Activated naive CD4-positive, alpha-beta T cell treated with anti-CD3 and anti-CD28 coated beads for 36 hours (primary cell): ENCODE results near the gene IRGC. TPM values are rescaled to one million over a fixed set of nuclear protein-coding genes. Genes with fewer than 3 reads are reported as not detected.

Experiments
- CTCF ChIA-PET: fragments of 350-600 bp; sonication (Branson Sonifier 250); formaldehyde crosslinking; loops from one replicate; lab custom pipeline; 2021; ENCODE audit warnings: antibody characterized with exemption; lab: Charles Lee
- DNase-seq: peaks from one replicate; pipeline ENCODE4 v3.0.0-alpha.2; 2020
- H3K27ac Mint-ChIP-seq: one replicate; pipeline ENCODE4 v1.8.0; 2021; ENCODE audit warnings: mild to moderate bottlenecking, mixed read lengths
- H3K27me3 Mint-ChIP-seq: one replicate; pipeline ENCODE4 v1.8.0; 2021; ENCODE audit warnings: low read depth, mixed read lengths
- H3K36me3 Mint-ChIP-seq: one replicate; pipeline ENCODE4 v1.8.0; 2021; ENCODE audit warnings: low read depth, mixed read lengths
- H3K4me1 Mint-ChIP-seq: one replicate; pipeline ENCODE4 v1.8.0; 2021; ENCODE audit warnings: low read depth, mixed read lengths
- H3K4me3 Mint-ChIP-seq: one replicate; pipeline ENCODE4 v1.8.0; 2021; ENCODE audit warnings: mild to moderate bottlenecking, moderate library complexity, mixed read lengths
- H3K9me3 Mint-ChIP-seq: one replicate; pipeline ENCODE4 v1.8.0; 2021; ENCODE audit warnings: mixed read lengths
- intact Hi-C: fragments of 100-400 bp; cut with micrococcal nuclease; formaldehyde crosslinking; loops from one replicate; pipeline ENCODE4 v1.15.1; 2023
- total RNA-seq, 2 experiments: library from RNA; stranded (reverse); gene quantifications; one replicate each; pipeline ENCODE4 v1.2.3, GENCODE V29; 2021

IRGC gene
- total RNA-seq, 2 experiments from 2014 or later = not detected

DNA sequence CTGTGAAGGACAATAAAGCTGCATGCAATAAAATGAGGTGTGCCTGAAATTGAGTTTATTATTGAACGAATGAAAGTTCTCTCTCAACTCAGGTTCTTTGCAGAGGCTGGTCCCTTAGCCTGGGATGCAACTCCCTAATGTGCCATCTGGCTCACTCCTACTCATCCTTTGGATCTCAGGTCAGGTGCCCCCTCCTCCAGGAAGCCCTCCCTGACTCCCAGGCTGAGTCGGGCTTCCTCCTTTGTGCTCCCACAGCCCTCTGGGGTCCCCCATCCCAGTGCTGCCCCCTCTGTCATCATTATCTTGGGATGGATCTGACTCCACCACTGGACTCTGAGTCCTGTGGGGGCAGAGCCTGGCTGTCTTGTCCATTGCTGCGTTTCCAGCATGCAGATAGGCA lies 2.7 kb upstream of the IRGC start:
- DNase-seq = no peak
- Mint-ChIP-seq H3K4me1 (peaks cover 7% of the 10 kb centered on the region), H3K36me3 (peaks cover 5% of the 10 kb centered on the region), H3K27me3 (peaks cover 10% of the 10 kb centered on the region), H3K4me3 (no peak overlapping the region), H3K27ac (no peak overlapping the region), H3K9me3 (peaks cover 7% of the 10 kb centered on the region)
- CTCF ChIA-PET = interaction anchor here (0.6 kb wide), 1 partner anchor 45 kb away, joined by 3 read pairs; no protein-coding TSS in a partner anchor
- intact Hi-C loops = no loop called here

DNA sequence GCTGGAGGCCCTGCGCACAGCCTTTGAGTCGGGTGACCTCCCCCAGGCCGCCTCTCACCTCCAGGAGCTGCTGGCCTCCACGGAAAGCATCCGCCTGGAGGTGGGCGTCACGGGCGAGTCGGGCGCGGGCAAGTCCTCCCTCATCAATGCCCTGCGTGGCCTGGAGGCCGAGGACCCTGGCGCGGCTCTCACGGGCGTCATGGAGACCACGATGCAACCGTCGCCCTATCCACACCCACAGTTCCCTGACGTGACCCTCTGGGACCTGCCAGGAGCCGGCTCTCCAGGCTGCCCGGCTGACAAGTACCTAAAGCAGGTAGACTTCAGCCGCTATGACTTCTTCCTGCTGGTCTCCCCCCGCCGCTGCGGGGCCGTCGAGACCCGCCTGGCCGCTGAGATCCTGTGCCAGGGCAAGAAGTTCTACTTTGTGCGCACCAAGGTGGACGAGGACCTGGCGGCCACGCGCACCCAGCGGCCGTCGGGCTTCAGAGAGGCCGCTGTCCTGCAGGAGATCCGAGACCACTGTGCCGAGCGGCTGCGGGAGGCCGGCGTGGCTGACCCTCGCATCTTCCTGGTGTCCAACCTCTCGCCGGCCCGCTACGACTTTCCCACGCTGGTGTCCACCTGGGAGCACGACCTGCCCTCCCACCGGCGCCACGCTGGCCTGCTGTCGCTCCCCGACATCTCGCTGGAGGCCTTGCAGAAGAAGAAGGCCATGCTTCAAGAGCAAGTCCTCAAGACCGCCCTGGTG lies 2.9 kb downstream of the IRGC start:
- no peaks in the 10 kb centered on the region for H3K4me1 Mint-ChIP-seq
- CTCF ChIA-PET = no interaction called here
- intact Hi-C loops = no loop called here

DNA sequence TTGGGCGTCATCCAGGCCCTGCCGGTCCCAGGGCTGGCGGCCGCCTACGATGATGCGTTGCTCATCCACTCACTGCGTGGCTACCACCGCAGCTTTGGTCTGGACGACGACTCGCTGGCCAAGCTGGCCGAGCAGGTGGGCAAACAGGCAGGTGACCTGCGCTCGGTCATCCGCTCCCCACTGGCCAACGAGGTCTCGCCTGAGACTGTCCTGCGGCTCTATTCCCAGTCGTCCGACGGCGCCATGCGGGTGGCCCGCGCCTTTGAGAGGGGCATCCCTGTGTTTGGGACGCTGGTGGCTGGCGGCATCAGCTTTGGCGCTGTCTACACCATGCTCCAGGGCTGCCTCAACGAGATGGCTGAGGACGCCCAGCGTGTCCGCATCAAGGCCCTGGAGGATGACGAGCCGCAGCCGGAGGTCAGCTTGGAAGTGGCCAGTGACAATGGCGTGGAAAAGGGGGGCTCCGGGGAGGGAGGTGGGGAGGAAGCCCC lies 3.5 kb downstream of the IRGC start:
- no peaks in the 10 kb centered on the region for H3K9me3 Mint-ChIP-seq
- H3K4me1 Mint-ChIP-seq = no peaks in the 10 kb centered on the region
- no peaks in the 10 kb centered on the region for H3K36me3 Mint-ChIP-seq
- H3K27me3 Mint-ChIP-seq = no peaks in the 10 kb centered on the region
- CTCF ChIA-PET = no interaction called here
- no peak for DNase-seq
- H3K4me3 Mint-ChIP-seq = no peak overlapping the region
- no peak overlapping the region for H3K27ac Mint-ChIP-seq
- intact Hi-C loops = no loop called here

More for the DNA sequence above, 2.9 kb downstream of the IRGC start:
- Mint-ChIP-seq H3K9me3 (no peaks in the 10 kb centered on the region), H3K27me3 (no peaks in the 10 kb centered on the region), H3K27ac (no peak overlapping the region), H3K4me3 (no peak overlapping the region), H3K36me3 (no peaks in the 10 kb centered on the region)
- no peak for DNase-seq

DNA sequence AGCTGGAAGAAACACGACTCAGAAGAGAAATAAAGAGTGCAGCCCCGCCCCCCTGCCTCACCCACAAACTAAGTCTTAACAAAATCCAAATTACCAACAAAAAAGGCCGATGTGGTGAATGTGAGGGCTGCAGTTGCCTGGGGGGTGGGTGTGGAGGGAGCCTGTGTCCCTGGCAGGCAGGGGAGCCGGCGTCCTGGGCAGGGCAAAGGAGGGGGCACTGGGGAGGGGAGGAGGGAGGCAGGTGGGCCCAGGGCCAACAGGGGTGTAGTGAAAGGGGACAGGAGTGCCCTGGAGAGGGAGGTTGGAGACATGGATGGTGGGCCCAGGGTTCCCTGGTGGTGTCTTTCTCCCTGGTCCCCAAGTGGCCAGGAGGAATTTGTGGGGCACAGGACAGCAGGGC lies 4.0 kb downstream of the IRGC start:
- no peaks in the 10 kb centered on the region for H3K27me3 Mint-ChIP-seq
- no peaks in the 10 kb centered on the region for H3K36me3 Mint-ChIP-seq
- DNase-seq = no peak
- H3K9me3 Mint-ChIP-seq = no peaks in the 10 kb centered on the region
- H3K27ac Mint-ChIP-seq = no peak overlapping the region
- CTCF ChIA-PET = no interaction called here
- no peaks in the 10 kb centered on the region for H3K4me1 Mint-ChIP-seq
- H3K4me3 Mint-ChIP-seq = no peak overlapping the region
- intact Hi-C loops = loop anchor here (5.0 kb wide), 1 partner anchor 53 kb away; no protein-coding TSS in a partner anchor

DNA sequence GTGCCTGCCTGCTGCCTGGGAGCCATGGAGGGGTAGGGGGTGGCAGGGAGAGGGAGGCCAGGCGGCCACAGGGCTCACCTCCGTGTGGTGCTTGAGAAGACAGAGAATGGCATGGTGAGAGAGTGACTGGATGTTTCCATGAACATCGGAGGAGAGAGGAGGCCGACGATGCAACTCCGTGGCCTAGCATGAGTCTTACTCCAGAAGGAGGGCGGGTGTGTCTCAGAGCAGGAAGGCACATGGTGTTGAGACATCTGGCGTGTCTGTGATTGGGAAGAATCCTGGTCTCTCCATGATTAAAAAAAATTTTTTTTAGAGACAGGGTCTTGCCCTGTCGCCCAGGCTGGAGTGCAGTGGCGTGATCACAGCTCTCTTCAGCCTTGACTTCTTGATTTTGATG lies 5.1 kb downstream of the IRGC start:
- CTCF ChIA-PET = interaction anchor here (0.9 kb wide), 2 partner anchors 24 to 89 kb away, joined by 4 to 14 read pairs; no protein-coding TSS in a partner anchor
- no peak for DNase-seq
- Mint-ChIP-seq H3K36me3 (no peaks in the 10 kb centered on the region), H3K27ac (no peak overlapping the region), H3K4me3 (no peak overlapping the region), H3K9me3 (no peaks in the 10 kb centered on the region), H3K4me1 (no peaks in the 10 kb centered on the region), H3K27me3 (no peaks in the 10 kb centered on the region)
- intact Hi-C loops = loop anchor here (5.0 kb wide), 1 partner anchor 54 kb away; no protein-coding TSS in a partner anchor

DNA sequence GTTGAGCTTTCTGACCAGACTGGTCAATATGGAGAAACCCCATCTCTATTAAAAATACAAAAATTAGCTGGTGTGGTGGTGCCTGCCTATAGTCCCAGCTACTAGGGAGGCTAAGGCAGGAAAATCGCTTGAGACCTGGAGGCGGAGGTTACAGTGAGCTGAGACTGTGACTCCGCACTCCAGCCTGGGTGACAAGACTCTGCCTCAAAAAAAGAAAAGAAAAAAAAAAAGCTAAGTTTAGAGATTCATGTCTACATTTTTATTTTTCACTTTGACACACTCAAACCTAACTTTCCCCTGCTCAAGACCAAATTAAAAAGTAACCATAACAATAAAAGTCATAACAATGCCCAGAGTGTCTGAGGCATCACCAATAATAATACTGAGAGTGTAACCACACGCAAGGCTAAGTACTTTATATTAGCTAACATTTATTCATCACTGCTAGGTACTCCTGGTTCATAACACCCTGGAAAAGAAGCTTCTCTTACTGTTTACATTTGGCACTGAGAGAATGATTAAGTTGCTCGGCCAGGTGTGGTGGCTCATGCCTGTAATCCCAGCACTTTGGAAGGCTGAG lies 5.7 kb downstream of the IRGC start:
- Mint-ChIP-seq H3K9me3 (no peaks in the 10 kb centered on the region), H3K4me1 (no peaks in the 10 kb centered on the region), H3K36me3 (no peaks in the 10 kb centered on the region), H3K4me3 (no peak overlapping the region), H3K27me3 (no peaks in the 10 kb centered on the region), H3K27ac (no peak overlapping the region)
- intact Hi-C loops = loop anchor here (5.0 kb wide), 1 partner anchor 54 kb away; no protein-coding TSS in a partner anchor
- DNase-seq = no peak
- CTCF ChIA-PET = interaction anchor here (0.8 to 1.1 kb wide), 4 partner anchors 23 to 185 kb away, joined by 3 to 14 read pairs (median 4); partner anchors contain the start of gene PLAUR

DNA sequence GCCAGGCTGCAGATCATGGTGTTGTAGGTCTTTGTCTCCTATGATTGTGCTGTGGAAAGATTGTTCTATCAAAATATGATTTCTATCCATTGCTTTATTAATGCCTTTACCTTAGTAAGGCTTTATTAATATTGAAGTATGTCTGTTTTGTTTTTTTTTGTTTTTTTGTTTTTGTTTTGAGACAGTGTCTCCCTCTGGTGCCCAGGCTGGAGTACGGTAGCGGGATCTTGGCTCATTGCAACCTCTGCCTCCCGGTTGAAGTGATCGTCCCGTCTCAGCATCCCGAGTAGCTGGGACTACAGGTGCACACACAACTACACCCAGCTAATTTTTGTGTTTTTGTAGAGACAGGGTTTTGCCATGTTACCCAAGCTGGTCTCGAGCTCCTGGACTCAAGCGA lies 7.7 kb downstream of the IRGC start:
- intact Hi-C loops = loop anchor here (5.0 kb wide), 1 partner anchor 56 kb away; no protein-coding TSS in a partner anchor
- H3K27ac Mint-ChIP-seq = no peak overlapping the region
- H3K4me3 Mint-ChIP-seq = no peak overlapping the region
- no peaks in the 10 kb centered on the region for H3K4me1 Mint-ChIP-seq
- H3K9me3 Mint-ChIP-seq = no peaks in the 10 kb centered on the region
- no peaks in the 10 kb centered on the region for H3K27me3 Mint-ChIP-seq
- peaks cover 4% of the 10 kb centered on the region for H3K36me3 Mint-ChIP-seq
- CTCF ChIA-PET = interaction anchor here (1.6 to 2.4 kb wide), 2 partner anchors 12 to 55 kb away, joined by 6 to 11 read pairs; no protein-coding TSS in a partner anchor
- DNase-seq = no peak

DNA sequence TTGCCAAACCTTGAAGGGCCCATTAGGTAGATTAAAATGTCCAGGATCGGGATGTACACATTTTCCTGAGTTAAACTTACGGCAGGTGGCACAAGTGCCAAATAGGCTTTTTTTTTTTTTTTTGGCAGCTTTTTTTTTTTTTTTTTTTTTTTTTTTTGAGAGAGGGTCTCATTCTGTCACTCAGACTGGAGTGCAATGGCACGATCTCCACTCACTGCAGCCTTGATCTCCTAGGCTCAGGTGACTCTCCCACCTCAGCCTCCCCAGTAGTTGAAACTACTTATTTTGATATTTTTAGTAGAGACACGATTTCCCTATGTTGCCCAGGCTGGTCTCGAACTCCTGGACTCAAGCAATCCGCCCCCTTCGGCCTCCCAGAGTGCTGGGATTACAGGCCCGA lies 9.0 kb downstream of the IRGC start:
- no peak overlapping the region for H3K4me3 Mint-ChIP-seq
- H3K4me1 Mint-ChIP-seq = no peaks in the 10 kb centered on the region
- H3K36me3 Mint-ChIP-seq = peaks cover 12% of the 10 kb centered on the region
- DNase-seq = no peak
- no peaks in the 10 kb centered on the region for H3K27me3 Mint-ChIP-seq
- intact Hi-C loops = loop anchor here (5.0 kb wide), 1 partner anchor 58 kb away; no protein-coding TSS in a partner anchor
- H3K27ac Mint-ChIP-seq = no peak overlapping the region
- CTCF ChIA-PET = interaction anchor here (1.3 to 2.4 kb wide), 3 partner anchors 11 to 56 kb away, joined by 4 to 11 read pairs (median 6); no protein-coding TSS in a partner anchor
- no peaks in the 10 kb centered on the region for H3K9me3 Mint-ChIP-seq

DNA sequence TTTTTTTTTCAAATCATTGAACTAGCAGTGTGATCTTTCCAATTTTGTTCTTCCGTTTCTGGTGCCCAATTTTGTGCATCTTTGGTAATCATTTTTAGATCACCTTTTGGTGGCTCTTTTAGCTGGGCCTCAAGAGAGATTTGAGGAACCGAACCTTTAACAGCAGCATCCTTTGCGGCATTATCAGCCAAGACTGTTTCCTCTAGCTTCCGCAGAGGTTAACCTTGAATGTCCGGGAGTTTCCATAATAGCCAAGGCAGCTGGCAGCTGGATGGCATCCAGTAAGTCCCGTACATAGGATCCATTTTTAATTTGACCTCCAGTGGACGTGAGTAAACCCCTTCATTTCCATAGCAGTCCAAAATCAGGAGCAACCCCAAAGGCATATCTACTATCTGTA lies 9.6 kb downstream of the IRGC start:
- intact Hi-C loops = no loop called here
- H3K27me3 Mint-ChIP-seq = no peaks in the 10 kb centered on the region
- CTCF ChIA-PET = interaction anchor here (0.6 to 2.4 kb wide), 3 partner anchors 43 to 278 kb away, joined by 3 to 11 read pairs (median 4); no protein-coding TSS in a partner anchor

DNA sequence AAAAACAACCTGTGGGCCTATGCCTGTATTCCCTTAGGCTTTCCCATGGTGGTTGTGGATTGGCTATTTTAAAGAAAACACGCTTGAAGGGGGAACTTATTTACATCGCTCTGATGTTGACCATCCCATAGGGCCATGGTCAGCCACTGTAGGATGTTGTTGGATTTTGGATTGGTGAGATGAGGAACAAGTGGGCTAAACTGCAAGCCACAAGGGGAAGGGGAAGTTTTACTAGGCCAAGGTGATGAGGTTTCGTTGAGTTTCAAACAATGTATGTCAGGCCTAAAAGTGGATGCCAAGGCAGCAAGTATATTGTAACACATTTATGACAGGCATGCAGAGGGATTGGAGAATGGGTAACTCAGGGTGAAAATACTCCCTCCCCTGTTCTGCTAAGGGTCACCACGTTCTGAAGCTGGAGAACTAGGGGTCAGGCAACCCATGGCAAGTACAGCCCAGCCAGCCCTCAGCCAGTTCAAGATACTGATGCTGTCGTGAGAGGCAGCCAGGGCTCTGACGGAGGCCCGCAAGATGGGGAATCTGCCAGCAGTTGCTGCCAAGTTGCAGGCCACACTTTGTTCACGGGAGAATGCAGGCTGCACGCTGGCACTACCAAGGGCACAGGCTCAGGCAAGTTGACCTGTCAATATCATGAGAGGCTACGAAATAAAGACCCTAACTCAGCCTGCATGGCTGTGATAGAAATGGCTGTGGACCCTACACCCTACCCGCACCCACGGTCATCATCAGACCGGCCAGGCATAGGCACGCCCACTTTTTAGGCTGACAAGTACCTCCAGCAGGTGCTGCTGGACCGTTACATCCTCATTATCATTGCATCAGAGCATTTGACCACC lies 11.1 kb downstream of the IRGC start:
- no peak for DNase-seq
- Mint-ChIP-seq H3K36me3 (peaks cover 18% of the 10 kb centered on the region), H3K9me3 (no peaks in the 10 kb centered on the region), H3K27ac (no peak overlapping the region), H3K4me1 (no peaks in the 10 kb centered on the region), H3K4me3 (no peak overlapping the region), H3K27me3 (no peaks in the 10 kb centered on the region)
- intact Hi-C loops = no loop called here
- CTCF ChIA-PET = interaction anchor here (0.6 to 0.7 kb wide), 2 partner anchors 15 to 208 kb away, joined by 3 read pairs; no protein-coding TSS in a partner anchor

More for the DNA sequence above, 9.6 kb downstream of the IRGC start:
- Mint-ChIP-seq H3K36me3 (peaks cover 15% of the 10 kb centered on the region), H3K9me3 (no peaks in the 10 kb centered on the region), H3K27ac (no peak overlapping the region), H3K4me3 (no peak overlapping the region), H3K4me1 (no peaks in the 10 kb centered on the region)
- DNase-seq = no peak

DNA sequence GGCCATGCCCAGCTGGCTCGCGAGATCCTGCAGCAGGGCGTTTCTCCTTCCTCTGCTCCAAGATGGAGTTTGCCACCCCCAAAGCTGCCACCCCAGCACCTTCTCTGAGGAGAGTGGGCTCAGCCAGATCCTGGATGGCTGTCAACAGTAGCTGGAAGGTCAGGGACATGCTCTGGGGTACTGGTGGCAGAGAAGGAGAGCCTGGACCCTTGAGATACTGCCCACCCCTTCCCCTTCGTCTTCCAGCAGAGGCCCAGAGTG lies 11.6 kb downstream of the IRGC start:
- H3K4me3 Mint-ChIP-seq = no peak overlapping the region
- H3K36me3 Mint-ChIP-seq = peaks cover 23% of the 10 kb centered on the region
- DNase-seq = no peak
- H3K9me3 Mint-ChIP-seq = no peaks in the 10 kb centered on the region
- no peaks in the 10 kb centered on the region for H3K4me1 Mint-ChIP-seq
- CTCF ChIA-PET = no interaction called here
- H3K27ac Mint-ChIP-seq = no peak overlapping the region
- H3K27me3 Mint-ChIP-seq = no peaks in the 10 kb centered on the region
- intact Hi-C loops = no loop called here

DNA sequence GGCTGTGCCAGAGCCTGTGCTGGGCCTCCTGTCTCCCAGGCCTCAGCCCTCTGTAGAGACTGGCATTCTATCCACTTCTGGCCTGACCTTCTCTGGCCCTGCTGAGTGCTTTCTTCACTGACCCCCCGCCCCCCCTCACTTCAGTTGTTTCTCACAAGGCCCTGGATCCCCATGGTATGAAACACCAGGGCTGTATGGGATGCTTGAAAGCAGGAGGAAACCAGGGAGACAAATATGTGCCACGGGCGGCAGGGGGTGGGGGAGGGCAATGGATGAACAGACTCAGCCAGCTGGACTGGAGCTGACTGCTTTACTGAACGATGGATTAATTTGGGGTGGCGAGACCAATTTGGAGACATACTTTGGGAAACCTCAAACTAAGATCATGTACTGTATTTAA lies 14.0 kb downstream of the IRGC start:
- Mint-ChIP-seq H3K9me3 (no peaks in the 10 kb centered on the region), H3K27ac (no peak overlapping the region), H3K4me3 (no peak overlapping the region), H3K36me3 (peaks cover 34% of the 10 kb centered on the region), H3K27me3 (no peaks in the 10 kb centered on the region), H3K4me1 (no peaks in the 10 kb centered on the region)
- CTCF ChIA-PET = interaction anchor here (1.2 kb wide), 1 partner anchor 62 kb away, joined by 3 read pairs; no protein-coding TSS in a partner anchor
- no peak for DNase-seq
- intact Hi-C loops = no loop called here
